NCI-H2227 (cell line): ENCODE results near the gene SELENOV.

Experiments used
- DNase-seq: peaks from one replicate; lab custom pipeline; 2025; ENCODE audit not compliant: unreplicated experiment; lab: John Stamatoyannopoulos, UW

The SELENOV gene

GRCh38 chr19:39492788-39493187 is 22.2 kb upstream of the SELENOV start:
- DNase-seq: no peak

DNA sequence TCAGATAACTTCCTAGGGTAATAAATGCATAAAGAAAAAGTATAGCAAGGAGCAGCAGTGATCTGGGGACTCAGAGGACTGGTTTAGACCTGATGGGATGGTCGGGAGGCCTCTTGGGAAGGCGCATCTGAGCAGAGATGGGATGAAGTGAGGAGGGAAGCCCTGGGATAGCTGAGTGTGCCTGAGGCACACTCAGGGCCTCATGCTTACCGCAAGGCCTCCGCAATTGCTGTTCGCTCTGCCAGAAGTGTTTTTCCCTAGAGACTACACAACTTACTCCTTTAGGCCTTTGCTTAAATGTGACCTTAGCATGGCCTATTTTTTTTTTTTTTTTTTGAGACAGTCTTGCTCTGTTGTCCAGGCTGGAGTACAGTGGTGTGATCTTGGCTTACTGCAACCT is 20.3 kb upstream of the SELENOV start:
- DNase-seq: no peak

GRCh38 chr19:39496063-39496462 is 18.9 kb upstream of the SELENOV start:
- no peak for DNase-seq

- no peak for DNase-seq
Observed at GRCh38 chr19:39497701-39497995, 17.3 kb upstream of the SELENOV start.

DNA sequence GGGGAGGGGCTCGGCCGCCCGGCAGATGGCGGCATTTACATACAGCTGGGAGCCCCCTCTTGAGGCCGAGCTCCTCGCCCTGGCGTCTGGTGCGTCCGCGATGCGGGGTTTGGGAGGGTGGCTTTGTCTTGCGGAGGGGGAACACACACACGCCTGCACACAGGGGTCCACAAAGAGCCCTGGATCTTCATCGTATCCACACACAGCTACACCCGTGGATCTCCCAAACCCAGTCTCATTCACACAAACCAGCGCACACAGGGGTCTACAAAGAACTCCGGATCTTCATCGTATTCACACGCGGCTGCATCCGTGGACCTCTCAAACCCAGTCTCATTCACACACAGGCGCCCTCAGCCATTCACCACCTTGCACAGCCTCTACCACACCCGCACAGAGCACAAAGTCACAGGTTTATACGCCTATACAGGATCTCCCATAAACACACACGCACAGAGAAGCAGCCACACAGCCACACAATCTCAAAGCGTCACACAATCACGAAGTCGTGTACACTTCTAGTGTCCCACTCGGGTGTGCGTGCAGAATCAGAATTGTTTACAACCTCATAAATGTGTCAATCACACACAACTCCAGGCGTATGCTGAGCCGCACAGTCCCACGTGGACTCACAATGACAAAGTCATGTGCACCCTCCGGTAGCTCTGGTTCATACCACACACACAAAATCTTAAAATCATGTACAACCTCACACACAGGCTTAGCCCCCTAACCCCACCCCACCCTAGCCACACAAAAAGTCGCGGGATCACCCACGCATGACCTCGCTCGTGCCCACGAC is 16.7 kb upstream of the SELENOV start:
- peak; percentile 100 for DNase-seq

- DNase-seq: peak; percentile 95
Observed at GRCh38 chr19:39498798-39499642, 15.9 kb upstream of the SELENOV start, which contains the start of gene DLL3. Gene DLL3, plus strand, starts transcription at chr19:39498947. Its CDS starts 28 bp downstream, at chr19:39498975.

GRCh38 chr19:39499932-39500331 is 15.0 kb upstream of the SELENOV start:
- DNase-seq: no peak

DNA sequence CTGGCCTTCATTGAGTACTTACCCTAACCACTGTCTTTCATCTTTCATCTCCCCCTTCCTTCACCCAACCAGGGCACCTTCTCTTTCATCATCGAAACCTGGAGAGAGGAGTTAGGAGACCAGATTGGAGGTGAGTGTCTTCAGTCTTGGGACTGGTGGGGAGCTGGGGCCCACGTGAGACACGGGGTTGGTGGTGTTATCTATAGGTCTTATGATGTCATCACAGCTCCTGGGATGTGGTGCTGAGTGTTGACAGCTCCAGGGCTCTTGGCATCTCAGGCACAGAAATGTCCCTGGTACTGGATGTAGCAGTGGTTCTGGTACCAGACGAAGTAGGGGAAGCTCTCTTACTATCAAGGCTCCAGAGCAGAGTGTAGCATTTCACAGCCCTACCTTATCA is 14.4 kb upstream of the SELENOV start:
- no peak for DNase-seq

DNA sequence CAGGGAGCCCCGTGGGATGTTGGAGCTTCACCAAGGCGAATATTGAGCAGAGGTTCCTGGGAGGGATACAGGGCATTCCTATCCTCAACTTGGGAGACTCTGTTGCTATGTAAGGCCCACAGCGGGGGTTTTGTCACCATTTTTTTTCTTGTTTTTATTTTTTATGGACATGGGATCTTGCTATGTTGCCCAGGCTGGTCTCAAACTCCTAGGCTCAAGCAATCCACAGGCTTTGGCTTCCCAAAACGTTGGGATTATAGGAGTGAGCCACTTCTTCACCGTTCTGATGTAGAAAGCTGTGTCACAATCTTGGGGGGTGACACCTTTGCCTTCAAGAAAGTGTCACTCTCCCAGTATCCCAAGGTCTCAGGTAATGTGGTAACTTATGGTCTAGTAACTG is 13.6 kb upstream of the SELENOV start:
- DNase-seq: no peak

GRCh38 chr19:39502640-39503417 is 12.1 kb upstream of the SELENOV start:
- no peak for DNase-seq

- DNase-seq: no peak
Observed at GRCh38 chr19:39506598-39506943, 8.4 kb upstream of the SELENOV start.

GRCh38 chr19:39506944-39507714 is 7.8 kb upstream of the SELENOV start:
- peak; percentile 92 for DNase-seq

GRCh38 chr19:39507715-39508364 is 7.1 kb upstream of the SELENOV start:
- DNase-seq: peak; percentile 76

- no peak for DNase-seq
Observed at GRCh38 chr19:39508629-39509028, 6.3 kb upstream of the SELENOV start.

GRCh38 chr19:39509233-39509632 is 5.7 kb upstream of the SELENOV start:
- no peak for DNase-seq

DNA sequence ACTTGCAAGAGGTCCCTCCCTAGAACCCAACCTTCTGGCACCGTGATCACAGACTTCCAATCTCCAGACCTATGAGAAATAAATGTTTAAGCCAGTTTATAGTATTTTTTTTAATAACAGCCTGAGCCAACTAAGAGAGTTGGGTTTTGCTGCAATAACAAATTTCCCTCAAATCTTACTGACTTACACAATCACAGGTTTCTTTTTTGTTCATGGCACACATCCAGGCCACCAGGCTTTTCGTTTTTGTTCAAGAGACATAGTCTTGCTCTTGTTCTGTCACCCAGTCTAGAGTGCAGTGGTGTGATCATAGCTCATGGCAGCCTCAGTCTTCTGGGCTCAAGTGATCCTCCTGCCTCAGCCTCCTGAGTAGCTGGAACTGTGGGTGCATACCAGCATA is 2.0 kb upstream of the SELENOV start:
- no peak for DNase-seq

- DNase-seq: peak; percentile 77
Observed at GRCh38 chr19:39515551-39516191, 732 bp downstream of the SELENOV start.

- DNase-seq: no peak
Observed at GRCh38 chr19:39516270-39516669, 1.3 kb downstream of the SELENOV start.

GRCh38 chr19:39517432-39517831 is 2.5 kb downstream of the SELENOV start:
- DNase-seq: no peak

GRCh38 chr19:39518458-39518857 is 3.5 kb downstream of the SELENOV start:
- DNase-seq: peak; percentile 74
